HepG2 (cell line): Measurements from ENCODE around the gene POLR3H. TPM values are rescaled to one million over a fixed set of nuclear protein-coding genes. Genes with fewer than 3 reads are reported as not detected.
A peak's percentile ranks its signal among the peaks of the same experiment; 100 is the strongest.

Experiments used
- AGO1 ChIP-seq: fragments of 200-400 bp; formaldehyde crosslinking; IDR thresholded peaks from 2 replicates; pipeline ENCODE4 v1.6.1; 2017; ENCODE audit warnings: mild to moderate bottlenecking, low read depth, low read length, moderate library complexity; ENCODE audit not compliant: poor library complexity, severe bottlenecking
- AGO2 ChIP-seq: fragments of 200-400 bp; formaldehyde crosslinking; optimal IDR thresholded peaks from 2 replicates; pipeline ENCODE3; 2017; ENCODE audit warnings: mild to moderate bottlenecking, low read depth, low read length, moderate library complexity
- ARID2 ChIP-seq: sonication (generic); formaldehyde crosslinking; IDR thresholded peaks from 2 replicates; pipeline ENCODE4 v1.8.1; 2022; ENCODE audit warnings: mild to moderate bottlenecking, missing genetic modification reagents, borderline replicate concordance
- ARNT2 ChIP-seq: sonication (generic); formaldehyde crosslinking; IDR thresholded peaks from 2 replicates; pipeline ENCODE4 v1.8.0; 2022; ENCODE audit warnings: mild to moderate bottlenecking, low read depth, missing genetic modification reagents, moderate library complexity
- FOXA3 ChIP-seq: IDR thresholded peaks from 2 replicates; pipeline ENCODE4 v1.6.1; 2016; ENCODE audit warnings: missing genetic modification reagents, missing compliant biosample characterization
- HNRNPL ChIP-seq: fragments of 200-400 bp; formaldehyde crosslinking; IDR thresholded peaks from 2 replicates; pipeline ENCODE4 v1.6.1; 2017; ENCODE audit warnings: mild to moderate bottlenecking, low read depth, low read length
- KDM1A ChIP-seq: IDR thresholded peaks from 2 replicates; pipeline ENCODE4 v1.6.1; 2016; ENCODE audit warnings: missing compliant biosample characterization
- PCBP1 ChIP-seq: fragments of 200-400 bp; formaldehyde crosslinking; IDR thresholded peaks from 2 replicates; pipeline ENCODE4 v1.6.1; 2017; ENCODE audit warnings: mild to moderate bottlenecking, low read depth, low read length, borderline replicate concordance
- POLR2A ChIP-seq, 2 experiments: IDR thresholded peaks; 2 replicates each; pipeline ENCODE4 v1.6.1; 2011; ENCODE audit warnings: low read depth in 2 of 2, low read length in 2 of 2, mild to moderate bottlenecking in 1 of 2, moderate library complexity in 1 of 2; ENCODE audit not compliant: insufficient read depth in 1 of 2
- SALL1 ChIP-seq: sonication (generic); formaldehyde crosslinking; IDR thresholded peaks from 2 replicates; pipeline ENCODE4 v1.8.0; 2022; ENCODE audit warnings: mild to moderate bottlenecking, missing genetic modification reagents
- SKI ChIP-seq: fragments of 450-650 bp; IDR thresholded peaks from one replicate; pipeline ENCODE4 v1.6.1; 2018; ENCODE audit warnings: mild to moderate bottlenecking; ENCODE audit not compliant: partially characterized antibody
- SRF ChIP-seq: IDR thresholded peaks from 2 replicates; pipeline ENCODE4 v1.6.1; 2011; ENCODE audit warnings: mild to moderate bottlenecking, low read depth, low read length, moderate library complexity
- STAG1 ChIP-seq: sonication (generic); formaldehyde crosslinking; IDR thresholded peaks from 2 replicates; pipeline ENCODE4 v1.4.0; 2020; ENCODE audit warnings: missing genetic modification reagents
- XRCC5 ChIP-seq: fragments of 200-400 bp; formaldehyde crosslinking; optimal IDR thresholded peaks from 2 replicates; pipeline ENCODE3; 2017; ENCODE audit warnings: mild to moderate bottlenecking, low read length
- YY1 ChIP-seq: IDR thresholded peaks from 2 replicates; pipeline ENCODE4 v1.6.1; 2011; ENCODE audit warnings: low read length, low read depth, moderate library complexity, mild to moderate bottlenecking; ENCODE audit not compliant: insufficient read depth, insufficient replicate concordance
- ZNF225 ChIP-seq: sonication (generic); formaldehyde crosslinking; IDR thresholded peaks from 2 replicates; pipeline ENCODE4 v1.4.0; 2020; ENCODE audit warnings: mild to moderate bottlenecking, missing genetic modification reagents
- ZNF724P ChIP-seq: sonication (generic); formaldehyde crosslinking; IDR thresholded peaks from 2 replicates; pipeline ENCODE4 v1.8.0; 2022; ENCODE audit warnings: missing genetic modification reagents, borderline replicate concordance
- polyA plus RNA-seq, 8 experiments: library from polyadenylated mRNA; depleted of rRNA in 3 of 8; stranded (reverse) in 7 of 8; unstranded in 1 of 8; fragments of >200 nt; fragmentation: Illumina TruSeq in 4 of 8; extraction: Trizol in 4 of 8; gene quantifications; 2 replicates each; pipeline versions ENCODE4 v1.2.1 to v1.2.3, GENCODE V29; 2011 to 2016; ENCODE audit warnings: low read depth in 4 of 8, missing spikeins in 1 of 8, mixed read lengths in 1 of 8; ENCODE audit not compliant: insufficient read depth in 1 of 8
- total RNA-seq, 5 experiments: library from RNA; depleted of rRNA; stranded (reverse); fragments of >200 nt; fragmentation: Illumina TruSeq; extraction: Trizol; gene quantifications; 2 replicates each; pipeline ENCODE4 v1.2.3, GENCODE V29; 2016; ENCODE audit warnings: low read depth in 1 of 5
- TF ChIP-seq, protein P1 (sequence below): sonication (generic); formaldehyde crosslinking; IDR thresholded peaks from 2 replicates; pipeline ENCODE4 v1.4.0; 2020; ENCODE audit warnings: missing genetic modification reagents, borderline replicate concordance
- TF ChIP-seq, protein P2 (sequence below): sonication (generic); formaldehyde crosslinking; IDR thresholded peaks from 2 replicates; pipeline ENCODE4 v1.8.1; 2022; ENCODE audit warnings: mild to moderate bottlenecking, missing genetic modification reagents
- TF ChIP-seq, protein P3 (sequence below), 2 experiments: sonication (generic) in 1 of 2; formaldehyde crosslinking in 1 of 2; IDR thresholded peaks; 2 replicates each; pipeline versions ENCODE4 v1.4.0 to v1.6.1; 2018 to 2020; ENCODE audit warnings: missing genetic modification reagents in 2 of 2, borderline replicate concordance in 1 of 2, low read depth in 1 of 2, mild to moderate bottlenecking in 1 of 2, missing biosample characterization in 1 of 2

Gene POLR3H
- total and polyA plus RNA-seq, 2 of the 13 experiments (the other 11 are each of a cell fraction or from before 2014, with no cell fraction given): 10.3 to 28.6 TPM

DNA sequence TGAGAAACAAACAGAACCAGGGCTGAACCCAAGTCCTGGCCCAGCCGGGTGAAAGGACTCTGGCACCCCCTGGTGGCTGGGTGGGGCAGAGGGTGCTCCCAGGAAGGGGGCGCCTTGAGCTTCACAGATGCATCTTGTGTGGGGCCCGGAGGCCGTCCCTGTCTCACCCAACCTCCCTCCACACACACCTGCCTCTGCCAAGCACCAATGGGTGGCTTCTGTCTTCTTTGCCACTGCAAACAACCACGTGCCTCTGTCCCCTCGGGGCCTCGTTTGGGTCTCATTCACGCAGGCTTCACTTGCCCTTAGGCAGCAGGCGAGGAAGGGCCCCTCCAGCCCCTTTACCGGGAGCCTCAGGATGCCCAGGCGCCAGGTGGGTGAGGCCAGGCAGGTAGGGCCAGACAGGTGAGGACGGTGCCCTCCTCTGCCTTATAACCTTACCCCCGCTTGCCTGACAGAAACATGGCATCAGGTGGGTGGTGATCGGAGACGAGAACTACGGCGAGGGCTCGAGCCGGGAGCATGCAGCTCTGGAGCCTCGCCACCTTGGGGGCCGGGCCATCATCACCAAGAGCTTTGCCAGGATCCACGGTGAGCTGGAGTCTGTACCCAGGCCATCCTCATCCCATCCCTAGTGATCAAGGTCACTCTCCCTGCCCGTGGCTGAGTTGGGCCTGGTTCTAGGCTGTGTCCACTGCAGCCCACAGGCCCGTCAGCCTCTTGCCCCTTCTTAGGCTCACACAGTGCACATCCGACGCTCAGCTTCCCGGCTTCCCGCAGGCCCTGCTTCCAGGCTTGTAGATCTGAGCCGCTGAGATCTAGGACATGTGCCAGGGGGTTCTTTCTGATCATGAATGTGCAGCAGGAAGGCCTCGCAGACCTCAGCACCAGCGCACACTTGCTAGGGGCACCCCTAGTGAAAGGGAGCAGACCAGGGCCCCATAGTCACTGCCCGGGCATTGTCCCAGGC lies 17.2 kb downstream of the POLR3H start (continued):
- TF ChIP-seq, protein P1, sequence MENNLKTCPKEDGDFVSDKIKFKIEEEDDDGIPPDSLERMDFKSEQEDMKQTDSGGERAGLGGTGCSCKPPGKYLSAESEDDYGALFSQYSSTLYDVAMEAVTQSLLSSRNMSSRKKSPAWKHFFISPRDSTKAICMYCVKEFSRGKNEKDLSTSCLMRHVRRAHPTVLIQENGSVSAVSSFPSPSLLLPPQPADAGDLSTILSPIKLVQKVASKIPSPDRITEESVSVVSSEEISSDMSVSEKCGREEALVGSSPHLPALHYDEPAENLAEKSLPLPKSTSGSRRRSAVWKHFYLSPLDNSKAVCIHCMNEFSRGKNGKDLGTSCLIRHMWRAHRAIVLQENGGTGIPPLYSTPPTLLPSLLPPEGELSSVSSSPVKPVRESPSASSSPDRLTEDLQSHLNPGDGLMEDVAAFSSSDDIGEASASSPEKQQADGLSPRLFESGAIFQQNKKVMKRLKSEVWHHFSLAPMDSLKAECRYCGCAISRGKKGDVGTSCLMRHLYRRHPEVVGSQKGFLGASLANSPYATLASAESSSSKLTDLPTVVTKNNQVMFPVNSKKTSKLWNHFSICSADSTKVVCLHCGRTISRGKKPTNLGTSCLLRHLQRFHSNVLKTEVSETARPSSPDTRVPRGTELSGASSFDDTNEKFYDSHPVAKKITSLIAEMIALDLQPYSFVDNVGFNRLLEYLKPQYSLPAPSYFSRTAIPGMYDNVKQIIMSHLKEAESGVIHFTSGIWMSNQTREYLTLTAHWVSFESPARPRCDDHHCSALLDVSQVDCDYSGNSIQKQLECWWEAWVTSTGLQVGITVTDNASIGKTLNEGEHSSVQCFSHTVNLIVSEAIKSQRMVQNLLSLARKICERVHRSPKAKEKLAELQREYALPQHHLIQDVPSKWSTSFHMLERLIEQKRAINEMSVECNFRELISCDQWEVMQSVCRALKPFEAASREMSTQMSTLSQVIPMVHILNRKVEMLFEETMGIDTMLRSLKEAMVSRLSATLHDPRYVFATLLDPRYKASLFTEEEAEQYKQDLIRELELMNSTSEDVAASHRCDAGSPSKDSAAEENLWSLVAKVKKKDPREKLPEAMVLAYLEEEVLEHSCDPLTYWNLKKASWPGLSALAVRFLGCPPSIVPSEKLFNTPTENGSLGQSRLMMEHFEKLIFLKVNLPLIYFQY: peak; percentile 83
- TF ChIP-seq AGO1 (peak; percentile 99), YY1 (peak; percentile 25), STAG1 (CRISPR knock-in tag) (peak; percentile 80), SKI (no peak), POLR2A (IDR thresholded peaks at IDR 0.05; ENCODE audit: insufficient read depth in 1 of 2, low read depth in 2 of 2, low read length in 2 of 2) (peak in 1 of 2 experiments; percentile 36; a peak in 1 of 4 replicates), SRF (no peak), PCBP1 (0 out of 2 replicates have a peak, but pooled peaks have one; percentile 45), ARID2 (no peak), FOXA3 (CRISPR knock-in tag) (no peak), ARNT2 (0 out of 2 replicates have a peak, but pooled peaks have one; percentile 48), SALL1 (CRISPR knock-in tag) (peak; percentile 35), ZNF225 (no peak), AGO2 (peak; percentile 86), KDM1A (CRISPR knock-in tag) (no peak), ZNF724P (CRISPR knock-in tag) (peak; percentile 36; the same call in 1 of the 2 replicates), XRCC5 (no peak), HNRNPL (peak; percentile 60; the same call in 1 of the 2 replicates)
- TF ChIP-seq, protein P2, sequence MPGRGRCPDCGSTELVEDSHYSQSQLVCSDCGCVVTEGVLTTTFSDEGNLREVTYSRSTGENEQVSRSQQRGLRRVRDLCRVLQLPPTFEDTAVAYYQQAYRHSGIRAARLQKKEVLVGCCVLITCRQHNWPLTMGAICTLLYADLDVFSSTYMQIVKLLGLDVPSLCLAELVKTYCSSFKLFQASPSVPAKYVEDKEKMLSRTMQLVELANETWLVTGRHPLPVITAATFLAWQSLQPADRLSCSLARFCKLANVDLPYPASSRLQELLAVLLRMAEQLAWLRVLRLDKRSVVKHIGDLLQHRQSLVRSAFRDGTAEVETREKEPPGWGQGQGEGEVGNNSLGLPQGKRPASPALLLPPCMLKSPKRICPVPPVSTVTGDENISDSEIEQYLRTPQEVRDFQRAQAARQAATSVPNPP (CRISPR knock-in tag): 0 out of 2 replicates have a peak, but pooled peaks have one; percentile 37
- TF ChIP-seq, protein P3, sequence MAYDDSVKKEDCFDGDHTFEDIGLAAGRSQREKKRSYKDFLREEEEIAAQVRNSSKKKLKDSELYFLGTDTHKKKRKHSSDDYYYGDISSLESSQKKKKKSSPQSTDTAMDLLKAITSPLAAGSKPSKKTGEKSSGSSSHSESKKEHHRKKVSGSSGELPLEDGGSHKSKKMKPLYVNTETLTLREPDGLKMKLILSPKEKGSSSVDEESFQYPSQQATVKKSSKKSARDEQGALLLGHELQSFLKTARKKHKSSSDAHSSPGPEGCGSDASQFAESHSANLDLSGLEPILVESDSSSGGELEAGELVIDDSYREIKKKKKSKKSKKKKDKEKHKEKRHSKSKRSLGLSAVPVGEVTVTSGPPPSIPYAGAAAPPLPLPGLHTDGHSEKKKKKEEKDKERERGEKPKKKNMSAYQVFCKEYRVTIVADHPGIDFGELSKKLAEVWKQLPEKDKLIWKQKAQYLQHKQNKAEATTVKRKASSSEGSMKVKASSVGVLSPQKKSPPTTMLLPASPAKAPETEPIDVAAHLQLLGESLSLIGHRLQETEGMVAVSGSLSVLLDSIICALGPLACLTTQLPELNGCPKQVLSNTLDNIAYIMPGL (CRISPR knock-in tag; IDR thresholded peaks at IDR 0.05; ENCODE audit: borderline replicate concordance in 1 of 2, low read depth in 1 of 2): no peak
